Suprapubic skin (tissue), 4 donors: ENCODE results near the gene C3.

Source experiments
- CTCF ChIP-seq, 2 donors: fragments of 200-600 bp in 1 of 2; fragments of 450-650 bp in 1 of 2; sonication (generic) in 1 of 2; IDR thresholded peaks; one replicate each; pipeline ENCODE4 v1.5.1; 2016 to 2019; ENCODE audit warnings: antibody characterized with exemption in 2 of 2, mild to moderate bottlenecking in 1 of 2, moderate library complexity in 1 of 2
- EP300 ChIP-seq: sonication (generic); formaldehyde crosslinking; IDR thresholded peaks from one replicate; pipeline ENCODE4 v1.6.1; 2017; ENCODE audit warnings: antibody characterized with exemption
- POLR2A ChIP-seq, 2 donors: fragments of 450-650 bp; IDR thresholded peaks; one replicate each; pipeline ENCODE4 v1.6.1; 2017; ENCODE audit warnings: antibody characterized with exemption in 2 of 2, mild to moderate bottlenecking in 2 of 2, moderate library complexity in 2 of 2
- POLR2AphosphoS5 ChIP-seq, 3 donors: sonication (generic); formaldehyde crosslinking; IDR thresholded peaks; one replicate each; pipeline ENCODE4 v1.6.1; 2017; ENCODE audit warnings: antibody characterized with exemption in 3 of 3

GRCh38 chr19:6751189-6751588 lies 30.7 kb upstream of the C3 start:
- no peak for TF ChIP-seq CTCF (IDR thresholded peaks at IDR 0.05)
- no peak for TF ChIP-seq POLR2AphosphoS5 (IDR thresholded peaks at IDR 0.05)
- TF ChIP-seq POLR2A (IDR thresholded peaks at IDR 0.05) = no peak
- TF ChIP-seq EP300 = no peak
